ENCODE results near the gene ANKRD29. TPM values are rescaled to one million over a fixed set of nuclear protein-coding genes. Genes with fewer than 3 reads are reported as not detected.
"Not testable (repeated sequence)": the region's sequence is repeated elsewhere in the genome, so short reads cannot be mapped to it uniquely, and the experiment has no call there.

The ANKRD29 gene
- polyA plus RNA-seq, 4 donors: 0.70 to 1.7 (median 0.85) TPM

DNA sequence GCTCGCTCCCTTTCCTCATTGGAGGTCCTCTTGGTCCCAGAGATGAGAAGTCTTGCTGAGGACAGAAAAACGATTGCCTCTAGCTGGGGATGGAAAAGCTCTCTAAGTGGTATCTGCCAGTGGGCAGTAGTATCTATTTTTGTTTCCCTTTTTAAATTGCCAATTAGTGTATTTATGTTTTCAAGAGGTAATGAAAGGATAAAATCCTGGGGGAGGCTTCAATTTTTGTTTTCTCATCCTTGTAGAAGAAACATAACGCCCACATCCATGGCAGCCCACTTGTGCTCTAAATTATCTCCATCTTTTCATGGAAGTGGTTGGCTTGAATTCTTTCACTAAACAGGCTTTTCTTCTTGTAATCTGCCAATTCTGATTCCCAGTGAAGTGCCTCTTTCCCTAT, 14.3 kb downstream of the ANKRD29 start:
- DNase-seq (ENCODE audit: low read depth in 4 of 4, low spot score in 2 of 4): no peak

DNA sequence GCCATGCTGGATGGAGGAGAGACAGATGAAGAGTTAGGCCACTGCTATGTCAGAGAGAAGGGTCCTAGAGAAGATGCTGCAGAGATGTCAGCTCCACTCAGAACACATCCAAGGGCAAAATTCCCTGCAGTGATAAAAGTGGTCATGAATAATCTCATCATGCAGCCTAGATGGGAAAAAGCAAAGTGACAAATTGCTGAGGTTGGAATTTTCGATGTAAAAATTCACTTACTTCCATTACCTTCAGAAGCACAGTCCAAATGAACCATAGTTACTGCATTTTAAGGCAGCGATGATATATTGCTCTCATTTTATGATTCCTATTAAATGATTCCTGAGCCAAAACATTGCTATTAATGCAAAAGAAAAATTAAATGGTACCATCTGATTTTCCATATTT, 16.4 kb downstream of the ANKRD29 start:
- no peak for DNase-seq (ENCODE audit: low read depth in 4 of 4, low spot score in 2 of 4)

GRCh38 chr18:23645568-23646175, 17.0 kb downstream of the ANKRD29 start:
- no peak for DNase-seq (ENCODE audit: low read depth in 4 of 4, low spot score in 2 of 4)

GRCh38 chr18:23643815-23644490, 18.8 kb downstream of the ANKRD29 start:
- no peak for DNase-seq (ENCODE audit: low read depth in 4 of 4, low spot score in 2 of 4)

GRCh38 chr18:23641937-23642666, 20.6 kb downstream of the ANKRD29 start:
- DNase-seq (ENCODE audit: low read depth in 4 of 4, low spot score in 2 of 4): no peak

- DNase-seq (ENCODE audit: low read depth in 4 of 4, low spot score in 2 of 4): no peak
Observed at GRCh38 chr18:23641143-23641720, 21.5 kb downstream of the ANKRD29 start.

GRCh38 chr18:23640052-23640451, 22.7 kb downstream of the ANKRD29 start:
- no peak for DNase-seq (ENCODE audit: low read depth in 4 of 4, low spot score in 2 of 4)

DNA sequence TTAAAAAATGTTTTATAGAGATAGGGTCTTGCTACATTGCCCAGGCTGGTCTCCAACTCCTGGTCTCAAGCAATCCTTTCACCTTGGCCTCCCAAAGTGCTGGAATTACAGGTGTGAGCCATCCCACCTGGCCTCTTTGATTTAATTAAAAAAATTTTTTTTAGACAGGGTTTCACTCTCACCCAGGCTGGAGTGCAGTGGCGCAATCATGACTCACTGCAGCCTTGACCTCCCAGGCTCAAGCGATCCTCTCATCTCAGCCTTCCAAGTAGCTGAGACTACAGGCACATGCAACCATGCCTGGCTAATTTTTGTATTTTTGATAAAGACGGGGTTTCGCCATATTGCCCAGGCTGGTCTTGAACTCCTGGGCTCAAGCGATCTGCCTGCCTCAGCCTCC, 26.3 kb downstream of the ANKRD29 start:
- DNase-seq (ENCODE audit: low read depth in 4 of 4, low spot score in 2 of 4): not testable (repeated sequence)

DNA sequence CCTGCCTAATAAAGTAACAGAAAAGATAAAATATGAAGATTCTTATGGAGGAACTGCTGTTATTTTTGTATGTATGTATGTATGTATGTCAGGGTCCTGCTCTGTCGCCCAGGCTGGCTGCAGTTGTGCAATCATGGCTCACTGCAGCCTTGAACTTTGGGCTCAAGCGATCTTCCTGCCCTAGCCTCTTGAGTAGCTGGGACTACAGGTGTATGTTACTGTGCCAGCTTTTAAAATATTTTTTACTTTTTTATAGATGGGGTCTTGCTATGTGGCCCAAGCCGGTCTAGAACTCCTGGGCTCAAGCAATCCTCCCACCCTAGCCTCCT, 26.7 kb downstream of the ANKRD29 start:
- no peak for DNase-seq (ENCODE audit: low read depth in 4 of 4, low spot score in 2 of 4)

- DNase-seq (ENCODE audit: low read depth in 4 of 4, low spot score in 2 of 4): no peak
Observed at GRCh38 chr18:23635283-23636070, 27.2 kb downstream of the ANKRD29 start.

DNA sequence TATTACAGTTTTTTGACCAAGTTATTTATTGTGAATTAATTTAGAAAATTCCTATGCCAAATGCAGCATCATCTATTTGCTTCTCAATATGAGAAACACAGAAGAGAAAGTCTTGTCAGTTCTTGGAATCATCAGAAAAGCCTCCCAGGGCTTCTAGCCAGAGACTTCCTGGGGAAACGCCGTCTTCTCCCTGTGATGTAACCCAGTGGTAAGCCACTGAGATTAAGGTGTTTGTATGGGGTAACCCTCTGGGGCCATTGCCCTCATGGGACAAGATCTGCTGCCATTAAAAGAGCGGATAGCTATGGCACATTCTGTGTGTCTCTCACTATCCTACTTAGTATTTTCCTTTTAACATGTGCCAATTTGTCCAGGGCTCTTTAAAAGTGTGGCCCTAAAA, 28.0 kb downstream of the ANKRD29 start:
- DNase-seq (ENCODE audit: low read depth in 4 of 4, low spot score in 2 of 4): no peak

GRCh38 chr18:23632615-23633014, 30.1 kb downstream of the ANKRD29 start:
- DNase-seq (ENCODE audit: low read depth in 4 of 4, low spot score in 2 of 4): no peak

- no peak for DNase-seq (ENCODE audit: low read depth in 4 of 4, low spot score in 2 of 4)
Observed at GRCh38 chr18:23631746-23632145, 31.0 kb downstream of the ANKRD29 start.

DNA sequence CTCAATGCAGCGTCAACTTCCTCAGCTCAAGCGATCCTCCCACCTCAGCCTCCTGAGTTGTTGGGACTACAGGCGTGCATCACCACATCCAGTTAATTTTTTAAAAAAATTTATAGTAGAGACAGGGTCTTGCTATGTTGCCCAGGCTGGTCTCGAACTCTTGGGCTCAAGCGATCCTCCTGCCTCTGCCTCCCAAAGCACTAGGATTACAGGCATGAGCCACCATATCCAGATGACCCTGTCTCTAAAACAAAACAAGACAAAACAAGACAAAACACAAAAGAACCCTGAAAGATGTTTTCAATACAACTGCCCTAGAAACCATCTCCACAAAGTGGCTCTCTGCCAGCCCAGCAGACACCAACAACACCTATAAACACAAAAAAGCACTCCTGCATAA, 31.4 kb downstream of the ANKRD29 start:
- DNase-seq (ENCODE audit: low read depth in 4 of 4, low spot score in 2 of 4): no peak

DNA sequence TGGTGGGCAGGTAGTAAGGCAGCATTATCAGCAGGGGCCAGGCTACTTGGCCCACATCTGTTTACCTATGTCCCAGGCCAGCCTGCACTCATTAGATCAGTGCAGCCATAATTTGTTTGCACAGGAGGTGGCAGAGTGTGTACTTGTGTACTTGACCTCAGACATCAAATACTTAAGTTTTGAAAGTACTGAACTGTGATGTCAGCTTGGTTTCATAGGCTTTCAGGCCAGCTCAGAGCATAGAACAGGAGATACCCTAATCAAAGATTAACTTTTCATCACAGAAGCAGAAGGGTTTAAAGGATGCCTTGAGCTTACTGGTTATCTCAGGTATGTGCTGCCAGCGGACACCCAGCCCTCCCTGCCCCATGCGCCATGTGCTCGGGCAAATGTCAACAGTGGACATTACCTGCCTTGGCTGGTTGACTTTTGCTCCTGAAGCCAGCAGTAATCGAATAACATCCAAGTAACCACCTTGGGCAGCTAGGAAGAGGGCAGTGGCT, 33.2 kb downstream of the ANKRD29 start:
- no peak for DNase-seq (ENCODE audit: low read depth in 4 of 4, low spot score in 2 of 4)

DNA sequence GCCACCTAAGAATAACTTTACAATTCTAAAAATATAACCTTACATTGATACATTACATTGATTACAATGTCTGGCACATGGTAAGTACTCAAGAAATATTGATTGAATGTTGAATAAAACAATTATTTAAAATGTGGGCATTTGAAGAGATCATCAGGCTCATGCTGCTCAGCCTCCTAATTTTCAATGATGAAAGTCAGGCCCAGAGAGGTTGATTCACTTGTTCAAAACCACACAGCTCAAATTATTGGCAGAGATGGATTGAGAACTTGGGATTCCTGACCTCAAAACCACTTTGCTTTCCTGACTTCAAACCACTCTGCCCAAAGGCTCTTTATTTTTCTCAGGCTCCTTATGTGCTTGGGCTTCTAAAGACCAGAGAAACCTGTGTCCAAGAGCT, 34.7 kb downstream of the ANKRD29 start:
- DNase-seq (ENCODE audit: low read depth in 4 of 4, low spot score in 2 of 4): no peak

GRCh38 chr18:23627321-23627720, 35.4 kb downstream of the ANKRD29 start:
- no peak for DNase-seq (ENCODE audit: low read depth in 4 of 4, low spot score in 2 of 4)

GRCh38 chr18:23626451-23627279, 36.0 kb downstream of the ANKRD29 start:
- no peak for DNase-seq (ENCODE audit: low read depth in 4 of 4, low spot score in 2 of 4)

GRCh38 chr18:23623040-23623439, 39.7 kb downstream of the ANKRD29 start:
- no peak for DNase-seq (ENCODE audit: low read depth in 4 of 4, low spot score in 2 of 4)

GRCh38 chr18:23619388-23619881, 43.3 kb downstream of the ANKRD29 start:
- no peak for DNase-seq (ENCODE audit: low read depth in 4 of 4, low spot score in 2 of 4)

Measured in left renal cortex interstitium (tissue), 4 donors.